Fibroblast of lung (primary cell): ENCODE results near the gene FHIT. TPM values are rescaled to one million over a fixed set of nuclear protein-coding genes. Genes with fewer than 3 reads are reported as not detected.

Experiments
- DNase-seq, 2 donors: peaks; one replicate each; pipeline versions ENCODE4 v3.0.0 to v3.0.0-alpha.2; 2010; ENCODE audit warnings: low read depth in 2 of 2
- H2AFZ ChIP-seq: 2 replicates; pipeline ENCODE4 v1.5.1; 2012; ENCODE audit warnings: low read length, control low read depth, inconsistent platforms
- H3K27ac ChIP-seq: 2 replicates; pipeline ENCODE4 v1.5.1; 2011; ENCODE audit warnings: low read length, control low read depth; ENCODE audit not compliant: insufficient read depth
- H3K27me3 ChIP-seq: 2 replicates; pipeline ENCODE4 v1.5.1; 2011; ENCODE audit warnings: mild to moderate bottlenecking, low read length; ENCODE audit not compliant: control insufficient read depth, insufficient read depth
- H3K36me3 ChIP-seq: 2 replicates; pipeline ENCODE4 v1.5.1; 2011; ENCODE audit warnings: low read length; ENCODE audit not compliant: control insufficient read depth, insufficient read depth
- H3K4me1 ChIP-seq: 2 replicates; pipeline ENCODE4 v1.5.1; 2011; ENCODE audit warnings: low read length; ENCODE audit not compliant: control insufficient read depth, insufficient read depth; ENCODE audit errors: extremely low read depth
- H3K4me2 ChIP-seq: 2 replicates; pipeline ENCODE4 v1.5.1; 2011; ENCODE audit warnings: low read length, control low read depth; ENCODE audit not compliant: insufficient read depth; ENCODE audit errors: extremely low read depth
- H3K4me3 ChIP-seq, 4 experiments: fragments of 200-600 bp in 1 of 4; sonication (generic) in 1 of 4; replicated peaks in 1 of 4; 2 replicates each; pipeline ENCODE4 v1.5.1; 2011 to 2016; ENCODE audit warnings: low read length in 4 of 4, low read depth in 3 of 4, mild to moderate bottlenecking in 3 of 4, control low read depth in 2 of 4, inconsistent platforms in 1 of 4, mixed read lengths in 1 of 4; ENCODE audit not compliant: insufficient read depth in 1 of 4; ENCODE audit errors: control extremely low read depth in 1 of 4
- H3K79me2 ChIP-seq: 2 replicates; pipeline ENCODE4 v1.5.1; 2012; ENCODE audit warnings: mild to moderate bottlenecking, low read length, inconsistent platforms; ENCODE audit not compliant: control insufficient read depth, insufficient read depth
- H3K9ac ChIP-seq: 2 replicates; pipeline ENCODE4 v1.5.1; 2011; ENCODE audit warnings: mild to moderate bottlenecking, low read length, control low read depth; ENCODE audit not compliant: insufficient read depth
- H3K9me3 ChIP-seq: 2 replicates; pipeline ENCODE4 v1.5.1; 2012; ENCODE audit warnings: low read depth, low read length; ENCODE audit not compliant: control insufficient read depth, insufficient read depth
- H4K20me1 ChIP-seq: 2 replicates; pipeline ENCODE4 v1.5.1; 2011; ENCODE audit warnings: low read length; ENCODE audit not compliant: control insufficient read depth, insufficient read depth; ENCODE audit errors: extremely low read depth
- CTCF ChIP-seq, 2 donors: IDR thresholded peaks in 1 of 2; conservative IDR thresholded peaks in 1 of 2; 1 replicate in 1 of 2; 2 replicates in 1 of 2; pipeline ENCODE4 v1.5.1; 2011 to 2012; ENCODE audit warnings: low read length in 2 of 2, control low read depth in 1 of 2, inconsistent platforms in 1 of 2, low read depth in 1 of 2, mild to moderate bottlenecking in 1 of 2
- EZH2 ChIP-seq: IDR thresholded peaks from 2 replicates; pipeline ENCODE4 v1.5.1; 2012; ENCODE audit warnings: low read length, control low read depth, mild to moderate bottlenecking; ENCODE audit errors: missing control alignments
- polyA plus RNA-seq, 2 donors: library from polyadenylated mRNA; depleted of rRNA in 1 of 2; stranded (reverse) in 1 of 2; unstranded in 1 of 2; fragments of >200 nt; gene quantifications; 2 replicates each; pipeline ENCODE4 v1.2.1, GENCODE V29; 2011 to 2012; ENCODE audit warnings: missing spikeins in 1 of 2
- total RNA-seq: library from RNA; depleted of rRNA; stranded (reverse); fragments of >200 nt; gene quantifications from 2 replicates; pipeline ENCODE4 v1.2.1, GENCODE V29; 2014

Gene FHIT
- total and polyA plus RNA-seq, 2 donors (not counting 1 experiment from before 2014, with no cell fraction given): 0.79 to 2.1 TPM

- Histone ChIP-seq H3K9me3 (no peaks in the 10 kb centered on the region), H3K36me3 (no peaks in the 10 kb centered on the region), H3K4me2 (no peak overlapping the region), H3K9ac (no peak overlapping the region), H3K4me1 (peaks cover 6% of the 10 kb centered on the region), H3K27me3 (no peaks in the 10 kb centered on the region), H3K79me2 (no peaks in the 10 kb centered on the region), H3K4me3 (no peak overlapping the region), H4K20me1 (no peaks in the 10 kb centered on the region), H2AFZ (no peak overlapping the region), H3K27ac (no peak overlapping the region)
- TF ChIP-seq CTCF (conservative IDR thresholded peaks at IDR 0.05 in 1 of 2, IDR thresholded peaks at IDR 0.05 in 1 of 2; ENCODE audit: low read depth in 1 of 2, low read length in 2 of 2) (no peak), EZH2 (no peak)
- peak in 1 of 2 donors; percentile 72 for DNase-seq
Measured at GRCh38 chr3:60609446-60609845, 641.8 kb downstream of the FHIT start.

- Histone ChIP-seq H2AFZ (no peak overlapping the region), H3K4me2 (no peak overlapping the region), H3K79me2 (no peaks in the 10 kb centered on the region), H3K9ac (no peak overlapping the region), H4K20me1 (no peaks in the 10 kb centered on the region), H3K4me1 (no peaks in the 10 kb centered on the region), H3K36me3 (no peaks in the 10 kb centered on the region), H3K27me3 (no peaks in the 10 kb centered on the region), H3K9me3 (no peaks in the 10 kb centered on the region), H3K4me3 (no peak overlapping the region), H3K27ac (no peak overlapping the region)
- TF ChIP-seq CTCF (conservative IDR thresholded peaks at IDR 0.05 in 1 of 2, IDR thresholded peaks at IDR 0.05 in 1 of 2; ENCODE audit: low read depth in 1 of 2, low read length in 2 of 2): no peak
- no peak for TF ChIP-seq EZH2
- no peak for DNase-seq
Measured at GRCh38 chr3:60603860-60604259, 647.4 kb downstream of the FHIT start.

- no peaks in the 10 kb centered on the region for H3K27me3 ChIP-seq
- H3K9me3 ChIP-seq: no peaks in the 10 kb centered on the region
- no peak overlapping the region for H3K4me2 ChIP-seq
- H2AFZ ChIP-seq: no peak overlapping the region
- no peak overlapping the region for H3K27ac ChIP-seq
- no peak for DNase-seq
- H3K79me2 ChIP-seq: no peaks in the 10 kb centered on the region
- H3K9ac ChIP-seq: no peak overlapping the region
- TF ChIP-seq CTCF (conservative IDR thresholded peaks at IDR 0.05 in 1 of 2, IDR thresholded peaks at IDR 0.05 in 1 of 2; ENCODE audit: low read depth in 1 of 2, low read length in 2 of 2) (no peak), EZH2 (no peak)
- H3K36me3 ChIP-seq: no peaks in the 10 kb centered on the region
- H3K4me1 ChIP-seq: no peaks in the 10 kb centered on the region
- H4K20me1 ChIP-seq: no peaks in the 10 kb centered on the region
- no peak overlapping the region for H3K4me3 ChIP-seq
Measured at GRCh38 chr3:60600848-60601247, 650.4 kb downstream of the FHIT start.
